Smooth muscle cell (in vitro differentiated cells): ENCODE measurements around the gene ARMH3. TPM values are rescaled to one million over a fixed set of nuclear protein-coding genes. Genes with fewer than 3 reads are reported as not detected.

ENCODE experiments used
- DNase-seq: peaks from one replicate; lab custom pipeline; 2025; ENCODE audit not compliant: unreplicated experiment; lab: John Stamatoyannopoulos, UW
- H2AFZ ChIP-seq: fragments of 200-600 bp; sonication (generic); 2 replicates; pipeline ENCODE4 v1.6.0; 2016; ENCODE audit warnings: antibody characterized with exemption, low read depth, mild to moderate bottlenecking
- H3F3A ChIP-seq: fragments of 200-600 bp; sonication (generic); 2 replicates; pipeline ENCODE4 v1.6.0; 2017; ENCODE audit warnings: antibody characterized with exemption, low read depth
- H3K27ac ChIP-seq: fragments of 200-600 bp; sonication (generic); 2 replicates; pipeline ENCODE4 v1.5.1; 2016; ENCODE audit warnings: low read depth, mild to moderate bottlenecking
- H3K27me3 ChIP-seq: fragments of 200-600 bp; sonication (generic); 2 replicates; pipeline ENCODE4 v1.6.1; 2016; ENCODE audit warnings: low read depth, mild to moderate bottlenecking
- H3K36me3 ChIP-seq: fragments of 200-600 bp; sonication (generic); 2 replicates; pipeline ENCODE4 v1.5.1; 2016; ENCODE audit warnings: low read depth
- H3K4me1 ChIP-seq: fragments of 200-600 bp; sonication (generic); 2 replicates; pipeline ENCODE4 v1.5.1; 2016; ENCODE audit warnings: low read depth
- H3K4me2 ChIP-seq: fragments of 200-600 bp; sonication (generic); 2 replicates; pipeline ENCODE4 v1.6.0; 2016; ENCODE audit warnings: mild to moderate bottlenecking
- H3K4me3 ChIP-seq: fragments of 200-600 bp; sonication (generic); 2 replicates; pipeline ENCODE4 v1.5.1; 2016; ENCODE audit warnings: mild to moderate bottlenecking
- H3K79me2 ChIP-seq: fragments of 200-600 bp; sonication (generic); 2 replicates; pipeline ENCODE4 v1.6.0; 2016; ENCODE audit warnings: low read depth, mild to moderate bottlenecking
- H3K9ac ChIP-seq: fragments of 200-600 bp; sonication (generic); 2 replicates; pipeline ENCODE4 v1.6.0; 2016; ENCODE audit warnings: low read depth
- H3K9me3 ChIP-seq: fragments of 200-600 bp; sonication (generic); replicated peaks from 2 replicates; pipeline ENCODE4 v1.5.1; 2016; ENCODE audit warnings: low read depth
- H4K20me1 ChIP-seq: fragments of 200-600 bp; sonication (generic); 2 replicates; pipeline ENCODE4 v1.6.0; 2016; ENCODE audit warnings: low read depth
- WGBS: methylation state at CpG from one replicate; pipeline ENCODE4 v1.1.7; 2016; ENCODE audit warnings: low lambda C conversion rate; 5-methylcytosine and 5-hydroxymethylcytosine counted together
- polyA plus RNA-seq: library from polyadenylated mRNA; unstranded; fragments of >200 nt; fragmentation: Nextera tagmentation; extraction: Ambion mirVana; gene quantifications from 2 replicates; pipeline ENCODE4 v1.2.1, GENCODE V29; 2016
- total RNA-seq: library from RNA; depleted of rRNA; stranded (reverse); fragments of >200 nt; gene quantifications from 2 replicates; pipeline ENCODE4 v1.2.3, GENCODE V29; 2014
- TF ChIP-seq, protein P1 (sequence below): fragments of 200-600 bp; sonication (generic); IDR thresholded peaks from 2 replicates; pipeline ENCODE4 v1.5.1; 2017; ENCODE audit warnings: borderline replicate concordance, mild to moderate bottlenecking, antibody characterized with exemption; ENCODE audit not compliant: insufficient read depth, poor library complexity, severe bottlenecking

The ARMH3 gene
- total and polyA plus RNA-seq, 2 experiments from 2014 or later: 7.6 to 10.8 TPM

DNA sequence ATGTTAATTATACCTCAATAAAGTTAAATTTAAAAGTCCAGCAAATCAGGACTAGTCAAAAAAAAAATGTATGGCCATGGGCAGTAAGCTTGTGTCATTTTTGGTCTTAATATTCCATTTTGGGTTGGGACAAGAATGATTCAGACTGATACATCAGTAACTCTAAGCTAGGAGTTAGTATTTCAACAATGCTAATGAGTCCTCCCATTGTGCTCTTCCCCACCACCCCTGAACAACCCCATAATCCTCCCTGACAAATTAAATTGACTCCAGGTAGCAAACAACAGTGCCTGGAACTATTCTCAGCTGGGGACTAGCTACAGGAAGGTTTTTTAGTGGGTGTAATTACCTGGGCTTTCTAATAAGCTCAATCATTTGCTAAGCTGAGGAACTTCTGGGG is 181.7 kb downstream of the ARMH3 start:
- Histone ChIP-seq H2AFZ (no peak overlapping the region), H3K27me3 (no peaks in the 10 kb centered on the region), H3K9me3 (no peaks in the 10 kb centered on the region), H3K79me2 (no peaks in the 10 kb centered on the region), H3K4me3 (no peak overlapping the region), H3K4me1 (peaks cover 3% of the 10 kb centered on the region), H3K36me3 (no peaks in the 10 kb centered on the region), H4K20me1 (peaks cover 4% of the 10 kb centered on the region), H3K9ac (no peak overlapping the region), H3F3A (no peaks in the 10 kb centered on the region), H3K4me2 (no peak overlapping the region), H3K27ac (no peak overlapping the region)
- TF ChIP-seq, protein P1, sequence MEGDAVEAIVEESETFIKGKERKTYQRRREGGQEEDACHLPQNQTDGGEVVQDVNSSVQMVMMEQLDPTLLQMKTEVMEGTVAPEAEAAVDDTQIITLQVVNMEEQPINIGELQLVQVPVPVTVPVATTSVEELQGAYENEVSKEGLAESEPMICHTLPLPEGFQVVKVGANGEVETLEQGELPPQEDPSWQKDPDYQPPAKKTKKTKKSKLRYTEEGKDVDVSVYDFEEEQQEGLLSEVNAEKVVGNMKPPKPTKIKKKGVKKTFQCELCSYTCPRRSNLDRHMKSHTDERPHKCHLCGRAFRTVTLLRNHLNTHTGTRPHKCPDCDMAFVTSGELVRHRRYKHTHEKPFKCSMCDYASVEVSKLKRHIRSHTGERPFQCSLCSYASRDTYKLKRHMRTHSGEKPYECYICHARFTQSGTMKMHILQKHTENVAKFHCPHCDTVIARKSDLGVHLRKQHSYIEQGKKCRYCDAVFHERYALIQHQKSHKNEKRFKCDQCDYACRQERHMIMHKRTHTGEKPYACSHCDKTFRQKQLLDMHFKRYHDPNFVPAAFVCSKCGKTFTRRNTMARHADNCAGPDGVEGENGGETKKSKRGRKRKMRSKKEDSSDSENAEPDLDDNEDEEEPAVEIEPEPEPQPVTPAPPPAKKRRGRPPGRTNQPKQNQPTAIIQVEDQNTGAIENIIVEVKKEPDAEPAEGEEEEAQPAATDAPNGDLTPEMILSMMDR: no peak
- no peak for DNase-seq

DNA sequence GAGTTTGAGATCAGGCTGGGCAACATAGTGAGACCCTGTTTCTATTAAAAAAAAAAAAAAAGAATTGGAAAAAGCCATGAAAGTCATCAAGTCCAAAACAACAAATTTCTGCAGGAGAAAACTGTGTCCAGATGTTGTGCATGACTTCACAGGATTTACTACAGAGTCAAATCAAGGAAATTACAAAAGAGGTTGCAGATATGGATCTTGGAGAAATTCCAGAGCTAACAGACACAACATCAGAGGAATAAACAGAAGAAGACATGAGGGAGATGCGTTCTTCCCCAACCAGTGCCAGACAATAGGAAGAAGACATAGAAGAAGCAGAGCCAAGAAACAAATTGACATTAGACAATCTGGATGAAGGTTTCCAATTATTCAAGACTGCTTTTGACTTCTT is 188.0 kb downstream of the ARMH3 start:
- Histone ChIP-seq H3K4me2 (no peak overlapping the region), H4K20me1 (no peaks in the 10 kb centered on the region), H3K79me2 (no peaks in the 10 kb centered on the region), H3K9ac (no peak overlapping the region), H3K27me3 (no peaks in the 10 kb centered on the region), H3K36me3 (no peaks in the 10 kb centered on the region), H2AFZ (no peak overlapping the region), H3K4me1 (no peaks in the 10 kb centered on the region), H3K4me3 (no peak overlapping the region), H3K9me3 (no peaks in the 10 kb centered on the region), H3F3A (no peaks in the 10 kb centered on the region), H3K27ac (no peak overlapping the region)
- 70% methylated on average over 1 of the region's 1 CpG for WGBS
- DNase-seq: no peak
- TF ChIP-seq, protein P1: no peak

DNA sequence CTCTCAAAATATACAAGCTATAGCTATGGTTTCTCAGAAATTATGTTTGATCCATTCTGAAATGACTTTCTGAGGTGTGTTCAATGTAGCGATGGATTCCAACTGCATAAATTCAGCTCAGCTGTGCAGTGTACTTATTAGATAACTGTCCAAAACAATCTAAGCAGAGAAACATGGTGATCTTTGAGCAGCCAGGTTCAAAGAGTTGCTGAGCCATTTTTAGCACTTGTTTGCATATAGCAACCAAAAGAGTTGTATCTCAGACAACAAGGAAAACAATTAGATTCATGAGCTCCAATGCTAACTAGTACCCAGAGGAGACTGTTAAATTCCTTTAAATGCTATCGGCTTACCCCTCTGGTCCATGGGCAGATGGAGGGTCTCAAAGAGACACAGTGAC is 196.4 kb downstream of the ARMH3 start:
- no peaks in the 10 kb centered on the region for H3K79me2 ChIP-seq
- no peaks in the 10 kb centered on the region for H3F3A ChIP-seq
- H3K27me3 ChIP-seq: no peaks in the 10 kb centered on the region
- no peaks in the 10 kb centered on the region for H3K36me3 ChIP-seq
- no peak overlapping the region for H3K27ac ChIP-seq
- H3K4me3 ChIP-seq: no peak overlapping the region
- H3K9ac ChIP-seq: no peak overlapping the region
- no peak overlapping the region for H2AFZ ChIP-seq
- no peak overlapping the region for H3K4me2 ChIP-seq
- TF ChIP-seq, protein P1: no peak
- peaks cover 6% of the 10 kb centered on the region for H3K9me3 ChIP-seq
- DNase-seq: no peak
- 98% methylated on average over 2 of the region's 2 CpGs for whole genome bisulfite sequencing
- H3K4me1 ChIP-seq: no peaks in the 10 kb centered on the region
- peaks cover 14% of the 10 kb centered on the region for H4K20me1 ChIP-seq

DNA sequence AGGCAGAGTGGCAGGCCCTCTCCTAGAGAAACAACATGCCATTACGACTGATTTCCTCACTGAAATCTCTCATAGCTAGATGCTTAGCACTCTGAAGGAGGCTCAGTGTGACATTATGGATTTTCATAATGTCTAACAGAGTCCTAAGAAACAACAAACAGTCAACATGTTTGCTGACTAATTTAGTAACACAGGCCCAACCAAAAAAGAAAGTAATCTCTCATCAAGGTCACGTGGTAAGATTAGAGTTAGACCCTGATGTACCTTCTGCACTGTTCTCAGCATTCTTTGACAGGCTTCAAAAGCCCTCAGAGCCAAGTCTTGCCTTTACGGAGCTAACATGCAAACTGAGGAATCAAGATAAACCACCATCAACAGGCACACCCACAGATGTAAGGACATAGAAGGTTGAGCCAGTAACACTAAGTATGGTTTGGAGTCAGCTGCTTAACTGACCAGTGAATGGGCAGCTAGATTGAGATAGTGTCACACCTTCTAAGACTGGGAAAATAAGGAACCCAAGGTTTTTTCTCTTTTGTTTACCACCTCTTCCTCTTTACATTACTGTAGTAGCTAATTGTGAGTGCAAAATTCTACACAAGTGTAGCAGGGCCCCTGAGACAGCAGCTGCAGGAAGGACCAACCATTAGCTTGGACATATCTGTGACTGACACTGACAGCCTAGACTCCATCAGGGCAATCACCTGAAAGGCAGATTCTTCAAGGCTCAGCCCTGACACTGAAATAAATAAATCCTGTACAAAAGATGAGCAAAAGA is 197.1 kb downstream of the ARMH3 start:
- Histone ChIP-seq H3K36me3 (no peaks in the 10 kb centered on the region), H2AFZ (no peak overlapping the region), H3K4me1 (no peaks in the 10 kb centered on the region), H3K79me2 (no peaks in the 10 kb centered on the region), H3K27me3 (no peaks in the 10 kb centered on the region), H3K4me2 (no peak overlapping the region), H3K27ac (no peak overlapping the region), H3F3A (no peaks in the 10 kb centered on the region), H4K20me1 (peaks cover 20% of the 10 kb centered on the region), H3K9me3 (peaks cover 6% of the 10 kb centered on the region), H3K9ac (no peak overlapping the region), H3K4me3 (no peak overlapping the region)
- 94% methylated on average over 3 of the region's 3 CpGs for WGBS
- TF ChIP-seq, protein P1: no peak
- DNase-seq: no peak
